Stomach (tissue), 4 donors: ENCODE data around the gene PCDH8.

Experiments used
- CTCF ChIP-seq, 7 experiments: fragments of 450-650 bp in 4 of 7; fragments of 200-600 bp in 3 of 7; sonication (generic) in 3 of 7; IDR thresholded peaks; one replicate each; pipeline ENCODE4 v1.5.1; 2016 to 2019; ENCODE audit warnings: antibody characterized with exemption in 7 of 7, control low read depth in 2 of 7, mild to moderate bottlenecking in 1 of 7
- EP300 ChIP-seq: sonication (generic); formaldehyde crosslinking; IDR thresholded peaks from one replicate; pipeline ENCODE4 v1.6.1; 2017; ENCODE audit warnings: antibody characterized with exemption
- POLR2A ChIP-seq, 4 donors: fragments of 450-650 bp; IDR thresholded peaks; one replicate each; pipeline ENCODE4 v1.6.1; 2016; ENCODE audit warnings: antibody characterized with exemption in 4 of 4, control low read depth in 2 of 4, mild to moderate bottlenecking in 1 of 4, moderate library complexity in 1 of 4

GRCh38 chr13:52844836-52845235 is 3.6 kb downstream of the PCDH8 start:
- no peak for TF ChIP-seq CTCF (IDR thresholded peaks at IDR 0.05)
- no peak for TF ChIP-seq EP300
- no peak for TF ChIP-seq POLR2A (IDR thresholded peaks at IDR 0.05)
